ENCODE results near the gene PELI2. TPM values are rescaled to one million over a fixed set of nuclear protein-coding genes. Genes with fewer than 3 reads are reported as not detected.

The PELI2 gene
- total RNA-seq, 1 donor from 2014 or later = 16.2 TPM

GRCh38 chr14:56187736-56188135 is 69.5 kb downstream of the PELI2 start:
- H3K27ac Mint-ChIP-seq (ENCODE audit: unreplicated experiment) = no peak overlapping the region
- TF ChIP-seq CTCF (conservative IDR thresholded peaks at IDR 0.05) = no peak
- no peaks in the 10 kb centered on the region for H3K36me3 Mint-ChIP-seq (ENCODE audit: low read depth)
- H3K27me3 Mint-ChIP-seq (ENCODE audit: low read depth) = no peaks in the 10 kb centered on the region
- H3K4me1 Mint-ChIP-seq = no peaks in the 10 kb centered on the region
- H3K9me3 Mint-ChIP-seq = no peaks in the 10 kb centered on the region
- no peak overlapping the region for H3K4me3 Mint-ChIP-seq
- no peak for DNase-seq (ENCODE audit: low read depth, low spot score)

- TF ChIP-seq CTCF (conservative IDR thresholded peaks at IDR 0.05) = no peak
- Mint-ChIP-seq H3K27me3 (ENCODE audit: low read depth) (no peaks in the 10 kb centered on the region), H3K36me3 (ENCODE audit: low read depth) (no peaks in the 10 kb centered on the region), H3K4me1 (no peaks in the 10 kb centered on the region), H3K27ac (ENCODE audit: unreplicated experiment) (no peak overlapping the region), H3K4me3 (no peak overlapping the region), H3K9me3 (no peaks in the 10 kb centered on the region)
- no peak for DNase-seq (ENCODE audit: low read depth, low spot score)
Observed at GRCh38 chr14:56189307-56189706, 71.1 kb downstream of the PELI2 start.

GRCh38 chr14:56193347-56193746 is 75.1 kb downstream of the PELI2 start:
- no peak for TF ChIP-seq CTCF (conservative IDR thresholded peaks at IDR 0.05)
- Mint-ChIP-seq H3K4me3 (no peak overlapping the region), H3K9me3 (no peaks in the 10 kb centered on the region), H3K36me3 (ENCODE audit: low read depth) (no peaks in the 10 kb centered on the region), H3K27me3 (ENCODE audit: low read depth) (no peaks in the 10 kb centered on the region), H3K4me1 (peaks cover 13% of the 10 kb centered on the region), H3K27ac (ENCODE audit: unreplicated experiment) (no peak overlapping the region)
- no peak for DNase-seq (ENCODE audit: low read depth, low spot score)

- Mint-ChIP-seq H3K36me3 (ENCODE audit: low read depth) (no peaks in the 10 kb centered on the region), H3K27ac (ENCODE audit: unreplicated experiment) (no peak overlapping the region), H3K9me3 (no peaks in the 10 kb centered on the region), H3K4me3 (no peak overlapping the region), H3K4me1 (peaks cover 13% of the 10 kb centered on the region), H3K27me3 (ENCODE audit: low read depth) (no peaks in the 10 kb centered on the region)
- DNase-seq (ENCODE audit: low read depth, low spot score) = no peak
- no peak for TF ChIP-seq CTCF (conservative IDR thresholded peaks at IDR 0.05)
Observed at GRCh38 chr14:56194042-56194441, 75.8 kb downstream of the PELI2 start.

GRCh38 chr14:56195223-56195622 is 77.0 kb downstream of the PELI2 start:
- no peak overlapping the region for H3K4me3 Mint-ChIP-seq
- H3K27ac Mint-ChIP-seq (ENCODE audit: unreplicated experiment) = no peak overlapping the region
- no peaks in the 10 kb centered on the region for H3K27me3 Mint-ChIP-seq (ENCODE audit: low read depth)
- no peaks in the 10 kb centered on the region for H3K9me3 Mint-ChIP-seq
- no peaks in the 10 kb centered on the region for H3K36me3 Mint-ChIP-seq (ENCODE audit: low read depth)
- no peak for DNase-seq (ENCODE audit: low read depth, low spot score)
- TF ChIP-seq CTCF (conservative IDR thresholded peaks at IDR 0.05) = no peak
- H3K4me1 Mint-ChIP-seq = peaks cover 13% of the 10 kb centered on the region

- Mint-ChIP-seq H3K9me3 (no peaks in the 10 kb centered on the region), H3K36me3 (ENCODE audit: low read depth) (no peaks in the 10 kb centered on the region), H3K27ac (ENCODE audit: unreplicated experiment) (no peak overlapping the region), H3K27me3 (ENCODE audit: low read depth) (no peaks in the 10 kb centered on the region), H3K4me3 (no peak overlapping the region), H3K4me1 (peaks cover 13% of the 10 kb centered on the region)
- no peak for DNase-seq (ENCODE audit: low read depth, low spot score)
- no peak for TF ChIP-seq CTCF (conservative IDR thresholded peaks at IDR 0.05)
Observed at GRCh38 chr14:56195704-56196103, 77.5 kb downstream of the PELI2 start.

All from neural crest cell (in vitro differentiated cells).